Measurements from ENCODE around the gene ZBED1. TPM values are rescaled to one million over a fixed set of nuclear protein-coding genes. Genes with fewer than 3 reads are reported as not detected.
"Not testable (repeated sequence)": the region's sequence is repeated elsewhere in the genome, so short reads cannot be mapped to it uniquely, and the experiment has no call there.

Gene ZBED1
- total RNA-seq, 1 donor: 20.3 TPM

GRCh38 chrX:2462074-2462473 lies 38.7 kb downstream of the ZBED1 start:
- Histone ChIP-seq H3K9me3 (ENCODE audit: low read depth, low read length) (no peaks in the 10 kb centered on the region), H3K4me1 (ENCODE audit: insufficient read depth, low read length) (no peaks in the 10 kb centered on the region), H3K27me3 (ENCODE audit: insufficient read depth, low read length) (no peaks in the 10 kb centered on the region), H3K4me3 (ENCODE audit: low read length) (no peak overlapping the region)

GRCh38 chrX:2461711-2462016 lies 39.1 kb downstream of the ZBED1 start:
- Histone ChIP-seq H3K4me3 (ENCODE audit: low read length) (no peak overlapping the region), H3K4me1 (ENCODE audit: insufficient read depth, low read length) (no peaks in the 10 kb centered on the region), H3K27me3 (ENCODE audit: insufficient read depth, low read length) (no peaks in the 10 kb centered on the region), H3K9me3 (ENCODE audit: low read depth, low read length) (no peaks in the 10 kb centered on the region)

- H3K27me3 ChIP-seq (ENCODE audit: insufficient read depth, low read length); H3K4me1 ChIP-seq (ENCODE audit: insufficient read depth, low read length); H3K9me3 ChIP-seq (ENCODE audit: low read depth, low read length); H3K4me3 ChIP-seq (ENCODE audit: low read length): not testable (repeated sequence)
Measured at GRCh38 chrX:2460821-2461710, 39.7 kb downstream of the ZBED1 start.

GRCh38 chrX:2460048-2460447 lies 40.7 kb downstream of the ZBED1 start:
- H3K27me3 ChIP-seq (ENCODE audit: insufficient read depth, low read length); H3K4me1 ChIP-seq (ENCODE audit: insufficient read depth, low read length); H3K9me3 ChIP-seq (ENCODE audit: low read depth, low read length); H3K4me3 ChIP-seq (ENCODE audit: low read length): not testable (repeated sequence)

GRCh38 chrX:2458309-2458708 lies 42.5 kb downstream of the ZBED1 start:
- H3K27me3 ChIP-seq (ENCODE audit: insufficient read depth, low read length): no peaks in the 10 kb centered on the region
- H3K4me3 ChIP-seq (ENCODE audit: low read length): no peak overlapping the region
- no peaks in the 10 kb centered on the region for H3K4me1 ChIP-seq (ENCODE audit: insufficient read depth, low read length)
- no peaks in the 10 kb centered on the region for H3K9me3 ChIP-seq (ENCODE audit: low read depth, low read length)

- Histone ChIP-seq H3K9me3 (ENCODE audit: low read depth, low read length) (no peaks in the 10 kb centered on the region), H3K27me3 (ENCODE audit: insufficient read depth, low read length) (no peaks in the 10 kb centered on the region), H3K4me3 (ENCODE audit: low read length) (no peak overlapping the region)
Measured at GRCh38 chrX:2457289-2458133, 43.3 kb downstream of the ZBED1 start.

GRCh38 chrX:2456091-2456490 lies 44.7 kb downstream of the ZBED1 start:
- not testable (repeated sequence) for H3K27me3 ChIP-seq (ENCODE audit: insufficient read depth, low read length); H3K9me3 ChIP-seq (ENCODE audit: low read depth, low read length); H3K4me1 ChIP-seq (ENCODE audit: insufficient read depth, low read length); H3K4me3 ChIP-seq (ENCODE audit: low read length)

More at GRCh38 chrX:2457289-2458133, 43.3 kb downstream of the ZBED1 start:
- H3K4me1 ChIP-seq (ENCODE audit: insufficient read depth, low read length): no peaks in the 10 kb centered on the region

GRCh38 chrX:2454620-2455019 lies 46.2 kb downstream of the ZBED1 start:
- H3K4me3 ChIP-seq (ENCODE audit: low read length); H3K9me3 ChIP-seq (ENCODE audit: low read depth, low read length); H3K27me3 ChIP-seq (ENCODE audit: insufficient read depth, low read length); H3K4me1 ChIP-seq (ENCODE audit: insufficient read depth, low read length): not testable (repeated sequence)

- H3K27me3 ChIP-seq (ENCODE audit: insufficient read depth, low read length): no peaks in the 10 kb centered on the region
- no peaks in the 10 kb centered on the region for H3K4me1 ChIP-seq (ENCODE audit: insufficient read depth, low read length)
- no peaks in the 10 kb centered on the region for H3K9me3 ChIP-seq (ENCODE audit: low read depth, low read length)
- no peak overlapping the region for H3K4me3 ChIP-seq (ENCODE audit: low read length)
Measured at GRCh38 chrX:2452799-2453198, 48.0 kb downstream of the ZBED1 start.

GRCh38 chrX:2452317-2452784 lies 48.4 kb downstream of the ZBED1 start:
- H3K4me1 ChIP-seq (ENCODE audit: insufficient read depth, low read length): no peaks in the 10 kb centered on the region
- H3K4me3 ChIP-seq (ENCODE audit: low read length): no peak overlapping the region
- no peaks in the 10 kb centered on the region for H3K27me3 ChIP-seq (ENCODE audit: insufficient read depth, low read length)
- H3K9me3 ChIP-seq (ENCODE audit: low read depth, low read length): no peaks in the 10 kb centered on the region

GRCh38 chrX:2451501-2452316 lies 49.1 kb downstream of the ZBED1 start:
- H3K4me3 ChIP-seq (ENCODE audit: low read length): no peak overlapping the region
- no peaks in the 10 kb centered on the region for H3K4me1 ChIP-seq (ENCODE audit: insufficient read depth, low read length)
- no peaks in the 10 kb centered on the region for H3K27me3 ChIP-seq (ENCODE audit: insufficient read depth, low read length)
- H3K9me3 ChIP-seq (ENCODE audit: low read depth, low read length): no peaks in the 10 kb centered on the region

- no peaks in the 10 kb centered on the region for H3K27me3 ChIP-seq (ENCODE audit: insufficient read depth, low read length)
- H3K9me3 ChIP-seq (ENCODE audit: low read depth, low read length): no peaks in the 10 kb centered on the region
- no peaks in the 10 kb centered on the region for H3K4me1 ChIP-seq (ENCODE audit: insufficient read depth, low read length)
- H3K4me3 ChIP-seq (ENCODE audit: low read length): no peak overlapping the region
Measured at GRCh38 chrX:2450681-2451080, 50.1 kb downstream of the ZBED1 start.

GRCh38 chrX:2449135-2449886 lies 51.5 kb downstream of the ZBED1 start:
- H3K27me3 ChIP-seq (ENCODE audit: insufficient read depth, low read length): no peaks in the 10 kb centered on the region
- no peaks in the 10 kb centered on the region for H3K9me3 ChIP-seq (ENCODE audit: low read depth, low read length)
- H3K4me1 ChIP-seq (ENCODE audit: insufficient read depth, low read length): no peaks in the 10 kb centered on the region
- no peak overlapping the region for H3K4me3 ChIP-seq (ENCODE audit: low read length)

- Histone ChIP-seq H3K4me1 (ENCODE audit: insufficient read depth, low read length) (no peaks in the 10 kb centered on the region), H3K4me3 (ENCODE audit: low read length) (no peak overlapping the region), H3K9me3 (ENCODE audit: low read depth, low read length) (no peaks in the 10 kb centered on the region), H3K27me3 (ENCODE audit: insufficient read depth, low read length) (no peaks in the 10 kb centered on the region)
Measured at GRCh38 chrX:2447484-2447883, 53.3 kb downstream of the ZBED1 start.

Measured in mononuclear cell (primary cell).